Mammary microvascular endothelial cell (primary cell): ENCODE results near the gene TSTD2. TPM values are rescaled to one million over a fixed set of nuclear protein-coding genes. Genes with fewer than 3 reads are reported as not detected.

Source experiments
- total RNA-seq: library from RNA; depleted of rRNA; stranded (reverse); fragments of >200 nt; gene quantifications from 2 replicates; pipeline ENCODE4 v1.2.3, GENCODE V29; 2015

The TSTD2 gene
- 8.3 and 9.7 TPM in 2 replicates for total RNA-seq

DNA sequence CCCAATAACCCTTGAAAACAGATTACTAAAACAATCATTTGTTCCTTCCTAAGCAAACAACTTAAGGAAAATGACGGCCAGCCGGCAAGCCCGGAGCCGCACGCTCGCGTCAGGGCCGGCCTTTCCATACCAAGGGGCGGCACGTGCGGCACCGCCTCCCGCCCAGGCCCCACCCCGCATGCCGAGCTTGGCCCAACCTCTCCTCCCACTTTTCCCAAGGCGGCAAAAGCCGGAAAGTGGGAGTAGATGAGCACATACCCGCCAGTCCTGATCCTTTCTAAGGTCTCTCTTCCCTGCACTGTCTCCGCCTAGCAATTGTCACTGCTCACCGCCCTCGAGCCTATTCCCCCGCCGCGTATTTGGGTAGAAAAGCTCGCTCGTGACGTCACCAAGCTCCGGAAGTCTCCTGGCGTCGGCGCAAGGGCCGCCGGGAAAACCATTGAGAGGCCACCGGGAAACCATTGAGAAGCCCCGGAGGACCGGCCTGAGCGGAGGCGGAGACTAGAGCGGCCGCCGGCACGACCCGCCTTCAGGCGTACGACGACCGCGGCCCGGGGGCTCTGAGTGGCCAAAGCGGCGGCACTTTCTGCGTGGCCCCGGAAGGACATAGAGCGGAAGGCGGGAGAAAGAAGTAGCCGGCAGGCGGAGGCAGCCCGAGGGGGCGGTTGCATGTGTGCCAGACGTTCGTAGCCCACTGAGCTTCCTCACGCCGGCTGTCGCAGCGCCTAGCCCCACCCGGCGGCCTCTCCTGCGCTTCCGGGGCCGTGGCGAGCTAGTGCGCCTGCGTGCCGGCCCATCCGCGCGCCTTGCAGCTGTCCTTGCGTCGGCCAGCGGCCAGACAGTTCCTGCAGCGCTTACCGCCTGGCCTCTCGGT is at the start of gene TSTD2, which contains the start of gene NCBP1:
Gene TSTD2 (minus strand): TSS at position 384 of the 874 bp plus-strand sequence. CDS start 5,806 bp downstream, outside the sequence.
Gene NCBP1 (plus strand): TSS at position 837 of the 874 bp plus-strand sequence. CDS start 61 bp downstream, outside the sequence.

Other genes starting within 250 kb of the TSTD2 start
- gene TDRD7, start 221.3 kb downstream of the TSTD2 start, total RNA-seq, result 14.3 and 15.4 TPM in 2 replicates
- 0.60 and 1.1 TPM in 2 replicates for gene TMOD1, start 131.7 kb downstream of the TSTD2 start, total RNA-seq
- 32.2 and 32.8 TPM in 2 replicates for gene NCBP1, start 453 bp upstream of the TSTD2 start, total RNA-seq
- gene XPA, start 64.0 kb upstream of the TSTD2 start, total RNA-seq, result 5.3 and 12.7 TPM in 2 replicates
- gene FOXE1, start 219.9 kb upstream of the TSTD2 start, total RNA-seq, result not detected in 2 replicates